Esophagus squamous epithelium (tissue), 4 donors: ENCODE measurements around the gene CREG1.

Experiments used
- POLR2A ChIP-seq, 4 donors: fragments of 450-650 bp; IDR thresholded peaks; one replicate each; pipeline ENCODE4 v1.6.1; 2017; ENCODE audit warnings: antibody characterized with exemption in 4 of 4, mild to moderate bottlenecking in 4 of 4, moderate library complexity in 3 of 4
- TF ChIP-seq, protein P1 (sequence below), 6 experiments: fragments of 450-650 bp in 4 of 6; fragments of 200-600 bp in 2 of 6; sonication (generic) in 2 of 6; IDR thresholded peaks; one replicate each; pipeline ENCODE4 v1.5.1; 2016 to 2019; ENCODE audit warnings: antibody characterized with exemption in 6 of 6, mild to moderate bottlenecking in 4 of 6, moderate library complexity in 4 of 6

DNA sequence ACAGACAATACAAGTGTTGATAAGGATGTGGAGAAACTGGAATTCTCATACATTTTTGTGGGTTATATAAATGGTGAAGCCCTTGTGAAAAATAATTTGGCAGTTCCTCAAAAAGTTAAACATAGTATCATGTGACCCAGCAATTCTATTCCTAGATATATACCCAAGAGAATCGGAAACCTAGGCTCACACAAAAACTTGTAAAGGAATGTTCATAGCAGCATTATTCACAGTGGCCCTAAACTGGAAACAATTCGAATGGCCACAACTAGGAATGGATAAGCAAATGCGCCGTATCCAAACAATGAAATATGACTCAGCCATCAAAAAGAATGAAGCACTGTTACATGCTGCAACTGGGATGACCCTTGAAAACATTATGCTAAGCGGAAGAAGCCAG lies 31.3 kb downstream of the CREG1 start:
- TF ChIP-seq, protein P1, sequence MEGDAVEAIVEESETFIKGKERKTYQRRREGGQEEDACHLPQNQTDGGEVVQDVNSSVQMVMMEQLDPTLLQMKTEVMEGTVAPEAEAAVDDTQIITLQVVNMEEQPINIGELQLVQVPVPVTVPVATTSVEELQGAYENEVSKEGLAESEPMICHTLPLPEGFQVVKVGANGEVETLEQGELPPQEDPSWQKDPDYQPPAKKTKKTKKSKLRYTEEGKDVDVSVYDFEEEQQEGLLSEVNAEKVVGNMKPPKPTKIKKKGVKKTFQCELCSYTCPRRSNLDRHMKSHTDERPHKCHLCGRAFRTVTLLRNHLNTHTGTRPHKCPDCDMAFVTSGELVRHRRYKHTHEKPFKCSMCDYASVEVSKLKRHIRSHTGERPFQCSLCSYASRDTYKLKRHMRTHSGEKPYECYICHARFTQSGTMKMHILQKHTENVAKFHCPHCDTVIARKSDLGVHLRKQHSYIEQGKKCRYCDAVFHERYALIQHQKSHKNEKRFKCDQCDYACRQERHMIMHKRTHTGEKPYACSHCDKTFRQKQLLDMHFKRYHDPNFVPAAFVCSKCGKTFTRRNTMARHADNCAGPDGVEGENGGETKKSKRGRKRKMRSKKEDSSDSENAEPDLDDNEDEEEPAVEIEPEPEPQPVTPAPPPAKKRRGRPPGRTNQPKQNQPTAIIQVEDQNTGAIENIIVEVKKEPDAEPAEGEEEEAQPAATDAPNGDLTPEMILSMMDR (IDR thresholded peaks at IDR 0.05) = no peak
- no peak for TF ChIP-seq POLR2A (IDR thresholded peaks at IDR 0.05)
